Transverse colon (tissue), 4 donors: ENCODE data around the gene S100A7. TPM values are rescaled to one million over a fixed set of nuclear protein-coding genes. Genes with fewer than 3 reads are reported as not detected.

Experiments used
- DNase-seq: peaks from one replicate; pipeline ENCODE4 v3.0.0-alpha.2; 2019
- H3K27ac ChIP-seq, 4 donors: fragments of 200-600 bp; sonication (generic); 2 replicates each; pipeline ENCODE4 v1.5.1; 2016 to 2018; ENCODE audit warnings: inconsistent platforms in 4 of 4
- H3K27me3 ChIP-seq: fragments of 200-600 bp; sonication (generic); 2 replicates; pipeline ENCODE4 v1.5.1; 2017; ENCODE audit warnings: inconsistent platforms
- H3K36me3 ChIP-seq, 4 donors: fragments of 200-600 bp; sonication (generic); 2 replicates each; pipeline ENCODE4 v1.5.1; 2017 to 2019; ENCODE audit warnings: inconsistent platforms in 4 of 4
- H3K4me1 ChIP-seq, 4 donors: fragments of 200-600 bp; sonication (generic); 2 replicates each; pipeline ENCODE4 v1.5.1; 2017 to 2020; ENCODE audit warnings: inconsistent platforms in 4 of 4
- H3K4me3 ChIP-seq, 4 donors: fragments of 200-600 bp; sonication (generic); 1 replicate in 1 of 4; 2 replicates in 3 of 4; pipeline versions ENCODE4 v1.5.1 to v1.6.1; 2017 to 2019; ENCODE audit warnings: inconsistent platforms in 4 of 4
- H3K9me3 ChIP-seq, 2 donors: fragments of 200-600 bp; sonication (generic); 2 replicates each; pipeline ENCODE4 v1.5.1; 2017 to 2019; ENCODE audit warnings: inconsistent platforms in 2 of 2
- EP300 ChIP-seq: sonication (generic); formaldehyde crosslinking; IDR thresholded peaks from one replicate; pipeline ENCODE4 v1.6.1; 2017; ENCODE audit warnings: antibody characterized with exemption, low read depth
- POLR2A ChIP-seq: fragments of 450-650 bp; IDR thresholded peaks from one replicate; pipeline ENCODE4 v1.6.1; 2016; ENCODE audit warnings: antibody characterized with exemption, mild to moderate bottlenecking, moderate library complexity
- POLR2AphosphoS5 ChIP-seq, 3 donors: sonication (generic); formaldehyde crosslinking; IDR thresholded peaks; one replicate each; pipeline ENCODE4 v1.6.1; 2016; ENCODE audit warnings: antibody characterized with exemption in 3 of 3
- WGBS, 2 donors: methylation state at CpG; one replicate each; pipeline ENCODE4 v1.1.5; 2018; ENCODE audit warnings: low coverage in 1 of 2; 5-methylcytosine and 5-hydroxymethylcytosine counted together
- in situ Hi-C, 4 donors: fragments of 200-750 bp; cut with MboI; loops; one replicate each; pipeline versions ENCODE4 v1.15.0 to v1.15.1; 2017; ENCODE audit warnings: low sequenced_read_pairs in 3 of 4, low pct_ligation_motif_present in 1 of 4, low pct_unique_long_range_greater_than_20kb in 1 of 4
- intact Hi-C: fragments of 100-400 bp; cut with DNase I; formaldehyde crosslinking; loops from one replicate; pipeline ENCODE4 v1.15.1; 2023; ENCODE audit warnings: low total_unique reads
- total RNA-seq, 4 donors: library from RNA; depleted of rRNA; stranded (reverse); fragments of >200 nt; gene quantifications; one replicate each; pipeline ENCODE4 v1.1.0, GENCODE V29; 2016
- TF ChIP-seq, protein P1 (sequence below), 5 experiments: fragments of 200-600 bp in 3 of 5; fragments of 450-650 bp in 2 of 5; sonication (generic) in 3 of 5; IDR thresholded peaks; 1 replicate in 2 of 5; 2 replicates in 3 of 5; pipeline ENCODE4 v1.5.1; 2016 to 2017; ENCODE audit warnings: antibody characterized with exemption in 5 of 5, inconsistent platforms in 3 of 5, mild to moderate bottlenecking in 2 of 5, moderate library complexity in 1 of 5

S100A7 gene
- total RNA-seq, 4 donors from 2014 or later = not detected

- H3K36me3 ChIP-seq = no peaks in the 10 kb centered on the region
- 50 to 75% methylated on average over 1 to 7 of the region's 7 CpGs for whole genome bisulfite sequencing, 2 donors
- H3K9me3 ChIP-seq = no peaks in the 10 kb centered on the region
- TF ChIP-seq EP300 (no peak), POLR2AphosphoS5 (IDR thresholded peaks at IDR 0.05) (no peak), POLR2A (no peak)
- TF ChIP-seq, protein P1, sequence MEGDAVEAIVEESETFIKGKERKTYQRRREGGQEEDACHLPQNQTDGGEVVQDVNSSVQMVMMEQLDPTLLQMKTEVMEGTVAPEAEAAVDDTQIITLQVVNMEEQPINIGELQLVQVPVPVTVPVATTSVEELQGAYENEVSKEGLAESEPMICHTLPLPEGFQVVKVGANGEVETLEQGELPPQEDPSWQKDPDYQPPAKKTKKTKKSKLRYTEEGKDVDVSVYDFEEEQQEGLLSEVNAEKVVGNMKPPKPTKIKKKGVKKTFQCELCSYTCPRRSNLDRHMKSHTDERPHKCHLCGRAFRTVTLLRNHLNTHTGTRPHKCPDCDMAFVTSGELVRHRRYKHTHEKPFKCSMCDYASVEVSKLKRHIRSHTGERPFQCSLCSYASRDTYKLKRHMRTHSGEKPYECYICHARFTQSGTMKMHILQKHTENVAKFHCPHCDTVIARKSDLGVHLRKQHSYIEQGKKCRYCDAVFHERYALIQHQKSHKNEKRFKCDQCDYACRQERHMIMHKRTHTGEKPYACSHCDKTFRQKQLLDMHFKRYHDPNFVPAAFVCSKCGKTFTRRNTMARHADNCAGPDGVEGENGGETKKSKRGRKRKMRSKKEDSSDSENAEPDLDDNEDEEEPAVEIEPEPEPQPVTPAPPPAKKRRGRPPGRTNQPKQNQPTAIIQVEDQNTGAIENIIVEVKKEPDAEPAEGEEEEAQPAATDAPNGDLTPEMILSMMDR (IDR thresholded peaks at IDR 0.05) = no peak
- H3K27ac ChIP-seq = no peak overlapping the region
- intact Hi-C loops = no loop called here
- peaks cover 5% of the 10 kb centered on the region for H3K27me3 ChIP-seq
- H3K4me1 ChIP-seq = no peaks in the 10 kb centered on the region
- no peak overlapping the region for H3K4me3 ChIP-seq
- in situ Hi-C loops = no loop called here
- no peak for DNase-seq
Observed at GRCh38 chr1:153438599-153438998, 21.9 kb downstream of the S100A7 start.

- Histone ChIP-seq H3K27ac (no peak overlapping the region), H3K27me3 (no peaks in the 10 kb centered on the region), H3K36me3 (no peaks in the 10 kb centered on the region), H3K9me3 (no peaks in the 10 kb centered on the region), H3K4me3 (no peak overlapping the region), H3K4me1 (no peaks in the 10 kb centered on the region)
- WGBS, 2 donors = 87 to 90% methylated on average over 2 to 4 of the region's 4 CpGs
- in situ Hi-C loops (no loop called here), intact Hi-C loops (no loop called here)
- DNase-seq = no peak
- TF ChIP-seq, protein P1 (IDR thresholded peaks at IDR 0.05) = no peak
- no peak for TF ChIP-seq POLR2AphosphoS5 (IDR thresholded peaks at IDR 0.05)
- no peak for TF ChIP-seq EP300
- no peak for TF ChIP-seq POLR2A
Observed at GRCh38 chr1:153437236-153437635, 23.2 kb downstream of the S100A7 start.

DNA sequence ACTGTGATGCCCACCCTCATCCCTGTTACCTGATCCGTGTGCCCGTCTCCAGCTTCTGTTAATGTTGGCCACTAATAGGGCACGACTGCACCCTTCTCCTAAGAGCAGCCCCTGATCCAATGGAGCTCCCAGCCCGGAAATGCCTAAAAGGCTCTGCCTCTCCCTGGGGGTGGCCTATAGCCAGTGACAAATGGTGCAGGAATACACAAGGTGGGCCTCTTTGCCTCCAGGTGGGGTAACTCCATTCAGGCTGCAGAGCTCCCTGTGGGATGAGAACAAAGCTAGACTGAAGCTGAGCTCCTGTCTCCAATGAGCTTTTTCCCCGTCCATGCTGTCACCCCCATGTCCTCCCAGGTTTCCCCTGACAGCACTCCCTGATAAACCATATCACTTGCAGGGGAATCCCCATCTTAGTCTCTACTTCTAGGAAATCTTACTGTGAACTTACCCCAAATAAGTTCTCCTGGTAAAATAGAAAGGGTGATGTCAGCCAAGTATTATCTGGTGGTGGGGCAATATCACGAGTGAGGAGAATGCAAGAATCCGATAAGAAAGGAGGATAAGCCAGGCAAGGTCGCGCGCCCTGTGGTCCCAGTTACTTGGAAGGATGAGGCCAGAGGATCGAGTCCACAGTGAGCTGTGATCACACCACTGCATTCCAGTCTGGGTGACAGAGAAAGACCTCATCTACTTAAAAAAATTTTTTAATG is 25.6 kb downstream of the S100A7 start:
- H3K4me3 ChIP-seq = no peak overlapping the region
- WGBS, 2 donors = 79 to 85% methylated on average over 7 to 11 of the region's 11 CpGs

DNA sequence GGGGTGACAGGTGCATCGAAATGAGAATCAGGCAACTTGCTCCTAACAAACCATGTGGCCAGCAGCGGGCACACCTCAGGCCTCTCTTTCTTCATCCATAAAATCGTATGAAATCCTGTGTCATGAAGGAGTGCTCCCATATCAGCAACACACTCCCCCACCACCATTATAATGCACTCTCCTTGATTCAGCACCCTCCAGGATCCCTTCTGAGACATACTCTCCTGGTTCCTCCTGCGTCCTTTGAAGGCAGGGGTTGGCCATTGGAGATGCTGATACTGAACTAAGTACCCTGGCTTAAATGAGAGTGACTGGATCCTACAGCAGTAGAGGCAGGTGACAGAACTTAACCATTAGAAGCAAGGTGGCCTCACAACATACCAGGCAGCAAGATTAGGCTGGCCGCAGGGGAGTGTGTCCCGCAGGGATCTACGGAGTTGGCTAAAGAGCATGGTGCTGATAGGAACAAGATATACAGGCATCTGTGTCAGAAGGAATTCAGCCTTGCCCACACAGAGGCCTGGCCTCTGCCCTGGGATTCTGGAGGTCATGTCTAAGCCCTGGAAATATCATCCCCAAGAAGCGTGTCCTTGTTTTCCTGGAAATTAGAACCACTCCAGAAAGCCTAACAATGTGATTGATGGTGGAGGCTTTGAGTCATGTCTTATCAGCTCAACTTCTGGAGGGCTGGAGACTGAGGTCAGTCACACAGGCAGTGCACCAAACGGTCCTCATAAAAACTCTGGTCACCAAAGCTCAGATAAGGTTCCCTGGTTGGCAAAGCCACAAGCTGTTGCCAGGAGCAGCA is 27.4 kb downstream of the S100A7 start:
- no peak overlapping the region for H3K27ac ChIP-seq
- TF ChIP-seq POLR2AphosphoS5 (IDR thresholded peaks at IDR 0.05) = no peak
- no peak for DNase-seq
- 70% methylated on average over 9 of the region's 9 CpGs; no CpG with 5 or more reads in 1 of the 2 donors for WGBS, 2 donors
- in situ Hi-C loops (no loop called here), intact Hi-C loops (no loop called here)
- H3K4me3 ChIP-seq = no peak overlapping the region
- no peaks in the 10 kb centered on the region for H3K36me3 ChIP-seq
- H3K4me1 ChIP-seq = no peaks in the 10 kb centered on the region
- H3K27me3 ChIP-seq = no peaks in the 10 kb centered on the region
- no peaks in the 10 kb centered on the region for H3K9me3 ChIP-seq

More for the DNA sequence above, 25.6 kb downstream of the S100A7 start:
- DNase-seq = no peak
- in situ Hi-C loops (no loop called here), intact Hi-C loops (no loop called here)
- TF ChIP-seq, protein P1 (IDR thresholded peaks at IDR 0.05) = no peak
- no peaks in the 10 kb centered on the region for H3K4me1 ChIP-seq
- H3K27ac ChIP-seq = no peak overlapping the region
- no peaks in the 10 kb centered on the region for H3K36me3 ChIP-seq
- H3K9me3 ChIP-seq = no peaks in the 10 kb centered on the region
- no peaks in the 10 kb centered on the region for H3K27me3 ChIP-seq
